Activated CD4-positive, alpha-beta memory T cell treated with anti-CD3 and anti-CD28 coated beads for 36 hours (primary cell): Measurements from ENCODE around the gene PRM1. TPM values are rescaled to one million over a fixed set of nuclear protein-coding genes. Genes with fewer than 3 reads are reported as not detected.

Experiments used
- CTCF ChIA-PET: fragments of 350-600 bp; sonication (Branson Sonifier 250); formaldehyde crosslinking; loops from one replicate; lab custom pipeline; 2021; ENCODE audit warnings: antibody characterized with exemption, inconsistent platforms; lab: Charles Lee
- POLR2A ChIA-PET: fragments of 350-600 bp; sonication (Branson Sonifier 250); formaldehyde crosslinking; loops from one replicate; lab custom pipeline; 2021; ENCODE audit warnings: antibody characterized with exemption; lab: Charles Lee
- DNase-seq: peaks from one replicate; pipeline ENCODE4 v3.0.0-alpha.2; 2020
- H3K27ac Mint-ChIP-seq: one replicate; pipeline ENCODE4 v1.8.0; 2021; ENCODE audit warnings: mixed read lengths
- H3K27me3 Mint-ChIP-seq: one replicate; pipeline ENCODE4 v1.8.0; 2021; ENCODE audit warnings: mixed read lengths
- H3K36me3 Mint-ChIP-seq: one replicate; pipeline ENCODE4 v1.8.0; 2021; ENCODE audit warnings: mixed read lengths
- H3K4me1 Mint-ChIP-seq: one replicate; pipeline ENCODE4 v1.8.0; 2021; ENCODE audit warnings: low read depth, mixed read lengths
- H3K4me3 Mint-ChIP-seq: one replicate; pipeline ENCODE4 v1.8.0; 2021; ENCODE audit warnings: mild to moderate bottlenecking, mixed read lengths
- H3K9me3 Mint-ChIP-seq: one replicate; pipeline ENCODE4 v1.8.0; 2021; ENCODE audit warnings: mixed read lengths
- intact Hi-C: fragments of 100-400 bp; cut with micrococcal nuclease; formaldehyde crosslinking; loops from one replicate; pipeline ENCODE4 v1.15.1; 2023
- total RNA-seq, 2 experiments: library from RNA; stranded (reverse); gene quantifications; one replicate each; pipeline ENCODE4 v1.2.3, GENCODE V29; 2021

The PRM1 gene
- total RNA-seq, 2 experiments from 2014 or later = not detected

DNA sequence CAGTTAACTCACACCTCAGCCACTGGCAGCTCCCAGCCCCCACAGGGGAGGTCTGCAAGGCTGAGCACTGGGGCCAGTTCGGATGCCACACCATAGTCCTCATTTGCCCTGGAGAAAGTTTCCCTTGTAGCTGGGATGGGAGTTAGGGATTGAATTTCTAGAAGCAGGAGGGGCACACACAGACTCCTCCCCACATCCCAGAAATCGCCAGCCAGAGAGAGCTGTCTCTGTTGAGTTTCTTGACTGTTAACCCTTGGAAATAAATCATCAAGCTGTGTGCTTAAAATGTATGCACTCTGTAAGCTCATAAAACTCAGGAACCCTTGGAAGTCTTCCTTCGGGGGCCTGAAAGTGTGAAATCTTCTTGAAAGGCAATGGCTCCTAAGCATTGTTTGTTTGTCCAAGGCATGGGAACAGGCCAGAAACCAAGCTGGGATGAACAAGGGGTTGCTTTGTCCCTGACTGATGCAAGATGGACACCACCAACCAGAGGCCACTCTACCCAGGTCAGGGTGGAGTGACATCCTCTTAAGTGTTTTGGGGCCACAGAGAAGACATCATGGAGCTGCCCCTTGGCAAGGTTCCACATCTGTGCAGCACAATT is 7.3 kb downstream of the PRM1 start:
- Mint-ChIP-seq H3K36me3 (no peaks in the 10 kb centered on the region), H3K9me3 (no peaks in the 10 kb centered on the region), H3K4me3 (no peak overlapping the region), H3K27me3 (no peaks in the 10 kb centered on the region), H3K27ac (no peak overlapping the region), H3K4me1 (no peaks in the 10 kb centered on the region)
- ChIA-PET POLR2A (interaction anchor here (0.5 kb wide), 1 partner anchor 686 kb away, joined by 6 read pairs; no protein-coding TSS in a partner anchor), CTCF (no interaction called here)
- DNase-seq = no peak
- intact Hi-C loops = no loop called here

DNA sequence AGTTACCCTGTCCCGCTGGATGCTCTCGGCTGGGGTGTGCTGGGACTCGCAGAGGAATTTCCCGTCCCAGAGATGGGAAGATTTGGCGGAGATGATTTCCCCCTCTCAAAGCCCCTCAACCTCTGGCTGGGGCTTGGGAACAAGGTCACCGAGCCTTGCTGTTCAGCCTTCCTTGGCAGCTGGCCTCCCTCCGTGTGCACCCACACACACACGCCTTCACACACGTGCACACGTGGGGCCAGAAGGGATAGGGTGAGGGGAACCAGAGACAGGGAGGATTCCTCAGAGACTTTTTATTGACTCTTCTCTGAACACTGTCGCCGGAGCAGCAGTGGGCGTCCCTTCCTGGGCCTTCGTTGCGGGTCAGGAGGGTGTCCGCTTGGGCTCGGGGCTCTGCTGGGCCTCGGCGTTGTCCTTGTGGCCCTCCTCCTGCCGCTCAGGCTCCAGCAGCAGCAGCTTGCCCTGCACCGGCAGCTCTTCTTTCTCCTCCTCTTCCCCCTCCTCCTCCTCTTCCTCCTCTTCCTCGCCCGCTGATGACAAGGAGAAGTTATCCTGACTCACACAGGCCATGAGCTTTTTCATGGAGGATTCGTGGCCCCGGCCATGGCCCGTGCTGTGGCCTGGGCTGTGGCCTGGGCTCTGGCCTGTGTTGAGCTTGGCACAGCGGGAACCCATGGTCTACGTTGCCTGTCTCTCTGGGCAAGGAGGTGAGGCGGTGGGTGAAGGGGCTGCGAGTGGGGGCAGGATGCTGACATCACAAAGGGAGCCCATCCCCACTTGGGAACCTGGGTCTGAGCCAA is 8.0 kb downstream of the PRM1 start, which contains the start of gene PRM3:
Gene PRM3, minus strand, starts transcription at position 709 of the 800 bp plus-strand sequence. Its CDS starts 34 bp downstream, at position 675.
- Mint-ChIP-seq H3K4me1 (no peaks in the 10 kb centered on the region), H3K4me3 (no peak within 1 kb of the TSS), H3K36me3 (no peaks in the 10 kb centered on the region), H3K9me3 (no peaks in the 10 kb centered on the region), H3K27ac (no peak within 1 kb of the TSS), H3K27me3 (no peaks in the 10 kb centered on the region)
- CTCF ChIA-PET = no interaction called here
- POLR2A ChIA-PET = interaction anchor here (0.5 kb wide), 1 partner anchor 687 kb away, joined by 6 read pairs; no protein-coding TSS in a partner anchor
- intact Hi-C loops = no loop called here
- no peak for DNase-seq

DNA sequence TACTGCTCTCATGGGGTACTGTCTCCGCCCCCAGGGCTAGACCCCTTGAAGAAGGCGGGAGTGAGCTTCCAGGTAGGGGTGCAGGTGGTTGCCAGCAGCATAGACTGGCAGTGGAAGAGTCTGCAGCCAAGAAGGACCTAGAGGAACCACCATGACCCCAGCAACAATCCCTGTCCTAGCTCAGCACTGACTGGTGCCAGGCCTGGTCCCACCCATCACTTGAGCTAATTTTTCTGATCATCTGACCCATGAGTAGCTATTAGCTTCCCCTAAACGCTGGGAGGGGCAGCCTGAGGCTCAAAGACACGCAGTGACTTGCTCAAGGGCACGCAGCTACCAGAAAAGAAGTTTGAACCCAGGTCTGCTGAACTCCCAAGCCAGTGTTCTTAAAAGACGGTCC is 8.6 kb downstream of the PRM1 start:
- H3K4me1 Mint-ChIP-seq = no peaks in the 10 kb centered on the region
- H3K27me3 Mint-ChIP-seq = no peaks in the 10 kb centered on the region
- no peaks in the 10 kb centered on the region for H3K36me3 Mint-ChIP-seq
- intact Hi-C loops = no loop called here
- no peak for DNase-seq
- no peaks in the 10 kb centered on the region for H3K9me3 Mint-ChIP-seq
- H3K4me3 Mint-ChIP-seq = no peak overlapping the region
- POLR2A ChIA-PET = no interaction called here
- H3K27ac Mint-ChIP-seq = no peak overlapping the region
- CTCF ChIA-PET = interaction anchor here (2.0 kb wide), 1 partner anchor 99 kb away, joined by 7 read pairs; no protein-coding TSS in a partner anchor

DNA sequence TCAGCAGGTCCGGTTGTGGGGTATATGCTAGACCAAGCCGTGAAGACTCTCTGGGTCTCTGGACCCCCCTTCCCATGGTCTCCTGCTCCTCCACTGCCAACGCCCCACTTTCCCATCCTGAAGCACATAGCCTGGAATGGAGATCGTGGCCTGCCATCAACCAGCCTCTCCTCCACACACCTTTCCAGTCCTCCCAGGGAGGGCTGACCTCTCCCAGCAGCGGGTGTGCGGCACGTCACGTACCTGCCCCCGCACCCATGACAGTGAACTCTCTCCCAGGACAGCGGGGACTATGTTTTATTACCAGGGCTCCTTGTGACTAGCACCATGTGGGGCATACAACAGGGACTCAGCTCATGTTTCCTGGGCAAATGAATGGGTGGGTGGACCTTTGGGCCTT is 9.5 kb downstream of the PRM1 start:
- ChIA-PET POLR2A (no interaction called here), CTCF (interaction anchor here (2.0 kb wide), 1 partner anchor 100 kb away, joined by 7 read pairs; no protein-coding TSS in a partner anchor)
- Mint-ChIP-seq H3K36me3 (no peaks in the 10 kb centered on the region), H3K27ac (no peak overlapping the region), H3K4me3 (no peak overlapping the region), H3K9me3 (no peaks in the 10 kb centered on the region), H3K27me3 (no peaks in the 10 kb centered on the region), H3K4me1 (no peaks in the 10 kb centered on the region)
- intact Hi-C loops = no loop called here
- DNase-seq = no peak

DNA sequence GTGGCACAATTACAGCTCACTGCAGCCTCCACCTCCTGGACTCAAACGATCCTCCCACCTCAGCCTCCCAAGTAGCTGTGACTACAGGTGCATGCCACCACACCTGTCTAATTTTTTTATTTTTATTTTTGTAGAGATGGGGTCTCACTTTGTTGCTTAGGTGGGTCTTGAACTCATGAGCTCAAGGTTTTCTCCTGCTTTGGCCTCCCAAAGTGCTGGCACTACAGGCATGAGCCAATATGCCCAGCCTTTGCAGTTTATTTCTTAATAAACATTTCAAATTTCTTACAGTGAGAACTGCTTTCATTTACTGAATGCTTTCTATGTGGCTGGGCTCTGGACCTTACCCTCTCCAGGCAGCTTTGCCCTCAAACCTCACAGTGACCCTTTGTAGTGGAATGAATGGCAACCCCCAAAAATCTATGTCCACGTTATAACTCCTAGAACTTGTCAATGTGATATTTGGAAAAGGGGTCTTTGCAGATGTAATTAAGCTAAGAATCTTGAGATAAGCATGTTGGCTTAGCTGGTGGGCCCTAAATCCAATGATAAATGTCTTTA is 10.4 kb downstream of the PRM1 start:
- ChIA-PET POLR2A (no interaction called here), CTCF (interaction anchor here (2.0 kb wide), 1 partner anchor 101 kb away, joined by 7 read pairs; no protein-coding TSS in a partner anchor)
- H3K27me3 Mint-ChIP-seq = no peaks in the 10 kb centered on the region
- no peaks in the 10 kb centered on the region for H3K9me3 Mint-ChIP-seq
- H3K36me3 Mint-ChIP-seq = no peaks in the 10 kb centered on the region
- H3K4me1 Mint-ChIP-seq = no peaks in the 10 kb centered on the region
- no peak overlapping the region for H3K27ac Mint-ChIP-seq
- intact Hi-C loops = no loop called here
- no peak overlapping the region for H3K4me3 Mint-ChIP-seq
- no peak for DNase-seq

DNA sequence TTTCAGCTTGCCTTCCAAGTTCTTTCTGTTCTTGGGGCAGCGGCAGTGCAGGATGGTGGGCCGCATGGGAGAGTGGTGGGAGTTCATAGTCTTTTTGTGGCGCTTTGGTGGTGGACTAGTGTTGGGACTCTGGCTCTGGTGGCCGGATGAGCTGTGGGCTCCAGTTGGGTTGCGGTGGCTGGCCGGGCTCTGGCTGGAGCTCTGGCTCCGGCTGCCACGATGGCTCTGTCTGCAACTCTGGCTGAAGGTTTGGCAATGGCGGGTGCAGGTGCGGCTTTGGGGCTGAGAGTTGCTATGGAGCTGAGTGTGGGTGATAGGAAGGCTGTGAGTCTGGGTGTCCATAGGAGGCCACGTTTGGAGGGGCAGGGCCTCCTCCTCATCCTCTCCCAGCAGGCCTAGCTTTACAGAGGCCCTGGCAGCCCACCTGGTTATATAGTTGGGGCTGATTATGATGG is 12.2 kb downstream of the PRM1 start, which contains the start of gene TNP2:
Gene TNP2, minus strand, starts transcription at position 405 of the 455 bp plus-strand sequence. Its CDS starts 63 bp downstream, at position 342.
- CTCF ChIA-PET = interaction anchor here (1.0 kb wide), 1 partner anchor 286 kb away, joined by 4 read pairs; no protein-coding TSS in a partner anchor

DNA sequence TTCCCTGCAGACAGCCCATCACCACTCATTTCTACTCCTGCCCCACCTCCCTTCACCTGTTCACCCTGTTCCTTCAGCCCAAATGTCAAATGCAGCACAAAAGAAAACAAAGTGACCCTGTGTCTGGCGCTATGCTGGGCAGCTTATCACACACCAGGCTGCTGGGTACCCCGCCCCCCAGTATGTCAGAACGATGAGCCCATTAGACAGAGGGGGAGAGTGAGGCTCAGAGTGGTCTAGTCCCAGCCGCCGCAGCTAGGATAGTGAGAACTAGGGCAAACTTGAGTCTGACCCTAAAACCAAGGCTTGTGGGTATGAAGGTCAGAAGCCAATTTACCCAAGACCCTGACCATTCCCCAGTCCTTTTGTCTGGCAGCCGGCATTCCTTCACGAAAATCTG is 16.0 kb downstream of the PRM1 start:
- H3K36me3 Mint-ChIP-seq = no peaks in the 10 kb centered on the region
- intact Hi-C loops = no loop called here
- POLR2A ChIA-PET = no interaction called here

More for the DNA sequence above, 12.2 kb downstream of the PRM1 start, which contains the start of gene TNP2:
- H3K36me3 Mint-ChIP-seq = no peaks in the 10 kb centered on the region
- DNase-seq = no peak
- POLR2A ChIA-PET = interaction anchor here (0.6 kb wide), 1 partner anchor 51 kb away, joined by 3 read pairs; no protein-coding TSS in a partner anchor
- H3K9me3 Mint-ChIP-seq = no peaks in the 10 kb centered on the region
- H3K27ac Mint-ChIP-seq = no peak within 1 kb of the TSS
- H3K4me1 Mint-ChIP-seq = peaks cover 8% of the 10 kb centered on the region
- no peak within 1 kb of the TSS for H3K4me3 Mint-ChIP-seq
- no peaks in the 10 kb centered on the region for H3K27me3 Mint-ChIP-seq
- intact Hi-C loops = no loop called here

DNA sequence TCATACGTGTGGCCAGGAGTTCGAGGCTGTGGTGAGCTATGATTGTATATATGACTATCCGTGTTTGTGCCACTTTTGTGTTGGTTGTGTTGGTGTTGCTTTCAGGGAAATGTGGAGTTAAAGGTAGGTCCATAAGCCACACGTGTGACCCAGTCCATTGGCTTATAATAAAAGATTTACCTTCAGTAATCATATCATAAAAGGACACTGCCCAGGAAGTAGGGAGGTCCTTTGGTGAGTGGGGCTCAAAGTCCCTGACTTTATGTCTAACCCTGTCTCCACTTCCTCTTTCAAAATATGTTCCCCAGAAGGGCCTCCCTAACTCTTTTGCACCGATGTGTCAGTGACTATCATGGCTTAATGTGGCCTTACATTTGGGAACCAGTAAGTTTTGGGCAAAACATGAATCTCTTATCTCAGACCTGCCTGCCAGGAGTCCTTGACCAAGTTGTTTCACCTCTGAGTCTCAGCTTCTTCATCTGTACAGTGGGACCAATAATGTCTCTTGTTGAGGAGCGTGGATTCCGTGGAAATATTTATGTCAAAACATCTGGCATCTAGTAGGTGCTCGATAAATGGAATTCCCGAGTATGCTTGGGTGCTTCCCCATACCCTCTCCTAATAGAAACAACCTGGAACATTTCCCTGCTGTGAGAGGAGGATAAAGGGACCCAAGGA is 16.8 kb downstream of the PRM1 start:
- CTCF ChIA-PET = interaction anchor here (0.6 to 2.9 kb wide), 7 partner anchors 82 to 300 kb away, joined by 3 to 14 read pairs (median 4); no protein-coding TSS in a partner anchor
- H3K9me3 Mint-ChIP-seq = no peaks in the 10 kb centered on the region
- H3K36me3 Mint-ChIP-seq = no peaks in the 10 kb centered on the region
- H3K27ac Mint-ChIP-seq = peak overlapping the region; percentile 86
- H3K4me3 Mint-ChIP-seq = peak overlapping the region; percentile 24
- no peak for DNase-seq
- H3K4me1 Mint-ChIP-seq = peaks cover 26% of the 10 kb centered on the region
- POLR2A ChIA-PET = interaction anchor here (0.8 to 1.6 kb wide), 9 partner anchors 10 to 306 kb away, joined by 3 to 5 read pairs (median 4); no protein-coding TSS in a partner anchor
- intact Hi-C loops = loop anchor here (5.0 kb wide), 1 partner anchor 33 kb away; no protein-coding TSS in a partner anchor
- no peaks in the 10 kb centered on the region for H3K27me3 Mint-ChIP-seq

More for the DNA sequence above, 16.0 kb downstream of the PRM1 start:
- CTCF ChIA-PET = interaction anchor here (1.8 to 2.1 kb wide), 2 partner anchors 91 to 107 kb away, joined by 6 to 8 read pairs; no protein-coding TSS in a partner anchor
- H3K9me3 Mint-ChIP-seq = no peaks in the 10 kb centered on the region
- H3K27me3 Mint-ChIP-seq = no peaks in the 10 kb centered on the region
- no peak overlapping the region for H3K4me3 Mint-ChIP-seq
- H3K27ac Mint-ChIP-seq = no peak overlapping the region
- peaks cover 23% of the 10 kb centered on the region for H3K4me1 Mint-ChIP-seq
- no peak for DNase-seq

DNA sequence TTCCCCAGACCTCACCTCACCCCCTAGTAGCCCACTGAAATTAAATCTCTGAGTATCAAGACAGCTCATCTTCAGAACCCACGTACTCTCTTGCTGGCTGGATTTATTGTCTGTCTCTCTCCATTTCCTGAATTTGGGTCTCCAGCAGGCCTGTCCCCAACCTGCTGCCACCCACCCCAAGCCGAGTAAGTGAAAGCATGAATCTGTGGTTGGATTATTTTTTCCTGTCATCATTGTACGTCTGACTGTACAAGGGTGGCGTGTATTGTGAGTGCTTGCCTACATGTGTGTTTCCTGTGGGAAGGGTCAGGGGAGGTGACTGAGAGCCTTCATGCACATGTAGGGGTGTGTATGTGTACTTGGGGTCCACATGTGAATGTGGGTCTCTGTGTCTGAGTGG is 17.4 kb downstream of the PRM1 start:
- Mint-ChIP-seq H3K27me3 (no peaks in the 10 kb centered on the region), H3K36me3 (no peaks in the 10 kb centered on the region), H3K4me1 (peaks cover 32% of the 10 kb centered on the region), H3K27ac (peak overlapping the region; percentile 86), H3K4me3 (peak overlapping the region; percentile 24), H3K9me3 (no peaks in the 10 kb centered on the region)
- intact Hi-C loops = loop anchor here (1.0 to 5.0 kb wide), 3 partner anchors 34 to 91 kb away; no protein-coding TSS in a partner anchor
- DNase-seq = peak; percentile 83
- ChIA-PET CTCF (interaction anchor here (0.6 to 2.9 kb wide), 11 partner anchors 9 to 299 kb away, joined by 3 to 14 read pairs (median 4); no protein-coding TSS in a partner anchor), POLR2A (interaction anchor here (0.6 to 1.6 kb wide), 12 partner anchors 10 to 306 kb away, joined by 3 to 5 read pairs (median 3); no protein-coding TSS in a partner anchor)

DNA sequence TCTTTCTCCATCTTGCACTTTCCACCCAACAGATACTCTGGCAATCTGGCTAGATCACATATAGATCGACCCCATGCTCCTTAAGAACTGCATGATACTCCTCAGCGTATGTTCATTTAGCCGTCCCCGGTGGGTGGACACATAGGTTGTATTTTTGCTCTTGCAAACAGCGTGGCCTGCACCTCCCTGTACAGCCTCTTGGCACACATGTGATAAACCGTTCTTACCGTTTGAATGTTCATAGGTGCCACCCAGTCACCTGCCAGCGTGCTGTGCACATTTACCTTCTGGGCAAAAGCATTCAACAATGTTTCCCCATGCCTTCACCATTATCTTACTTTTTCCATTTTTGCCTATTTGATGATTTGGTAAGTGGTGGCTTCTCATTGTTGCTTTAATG is 18.2 kb downstream of the PRM1 start:
- POLR2A ChIA-PET = interaction anchor here (0.6 to 1.6 kb wide), 10 partner anchors 9 to 305 kb away, joined by 3 to 5 read pairs (median 3); no protein-coding TSS in a partner anchor
- peaks cover 40% of the 10 kb centered on the region for H3K4me1 Mint-ChIP-seq
- no peaks in the 10 kb centered on the region for H3K36me3 Mint-ChIP-seq
- H3K27ac Mint-ChIP-seq = peak overlapping the region; percentile 10
- no peaks in the 10 kb centered on the region for H3K27me3 Mint-ChIP-seq
- intact Hi-C loops = loop anchor here (1.0 to 5.0 kb wide), 3 partner anchors 34 to 92 kb away; no protein-coding TSS in a partner anchor
- CTCF ChIA-PET = interaction anchor here (0.8 to 2.9 kb wide), 8 partner anchors 8 to 298 kb away, joined by 3 to 14 read pairs (median 4); no protein-coding TSS in a partner anchor
- H3K4me3 Mint-ChIP-seq = no peak overlapping the region
- no peak for DNase-seq
- H3K9me3 Mint-ChIP-seq = no peaks in the 10 kb centered on the region
